NCI-H526 (cell line): ENCODE results near the gene HAO2.

Source experiments
- DNase-seq, 2 experiments: peaks; one replicate each; lab custom pipeline; 2025; lab: John Stamatoyannopoulos, UW

The HAO2 gene

GRCh38 chr1:119380304-119380703, 11.7 kb downstream of the HAO2 start:
- DNase-seq: no peak

GRCh38 chr1:119380983-119381662, 12.5 kb downstream of the HAO2 start:
- no peak for DNase-seq

GRCh38 chr1:119384591-119384990, 16.0 kb downstream of the HAO2 start:
- DNase-seq: no peak

- DNase-seq: no peak
Measured at GRCh38 chr1:119385650-119386049, 17.1 kb downstream of the HAO2 start.

- no peak for DNase-seq
Measured at GRCh38 chr1:119387858-119388257, 19.3 kb downstream of the HAO2 start.

GRCh38 chr1:119388450-119388849, 19.9 kb downstream of the HAO2 start:
- DNase-seq: no peak

- DNase-seq: no peak
Measured at GRCh38 chr1:119390526-119390925, 21.9 kb downstream of the HAO2 start.

- no peak for DNase-seq
Measured at GRCh38 chr1:119391749-119392148, 23.2 kb downstream of the HAO2 start.

GRCh38 chr1:119394085-119394484, 25.5 kb downstream of the HAO2 start:
- no peak for DNase-seq

GRCh38 chr1:119396982-119397381, 28.4 kb downstream of the HAO2 start:
- DNase-seq: no peak

GRCh38 chr1:119397986-119398385, 29.4 kb downstream of the HAO2 start:
- no peak for DNase-seq

GRCh38 chr1:119404736-119405135, 36.2 kb downstream of the HAO2 start:
- DNase-seq: no peak

GRCh38 chr1:119409731-119410130, 41.1 kb downstream of the HAO2 start:
- no peak for DNase-seq

- no peak for DNase-seq
Measured at GRCh38 chr1:119410961-119411360, 42.4 kb downstream of the HAO2 start.

- DNase-seq: no peak
Measured at GRCh38 chr1:119414950-119415349, 46.4 kb downstream of the HAO2 start, which contains the start of gene HSD3B2. HSD3B2 (plus strand) TSS chr1:119415150; CDS start chr1:119415420, 270 bp downstream.

- DNase-seq: no peak
Measured at GRCh38 chr1:119416006-119416640, 47.5 kb downstream of the HAO2 start.

GRCh38 chr1:119419109-119419508, 50.5 kb downstream of the HAO2 start:
- no peak for DNase-seq

- no peak for DNase-seq
Measured at GRCh38 chr1:119420638-119421037, 52.1 kb downstream of the HAO2 start.

- DNase-seq: no peak
Measured at GRCh38 chr1:119422631-119423030, 54.0 kb downstream of the HAO2 start.

GRCh38 chr1:119428991-119429390, 60.4 kb downstream of the HAO2 start:
- DNase-seq: no peak

GRCh38 chr1:119429687-119430086, 61.1 kb downstream of the HAO2 start:
- DNase-seq: no peak

- no peak for DNase-seq
Measured at GRCh38 chr1:119430486-119430885, 61.9 kb downstream of the HAO2 start.

- no peak for DNase-seq
Measured at GRCh38 chr1:119431836-119432235, 63.3 kb downstream of the HAO2 start.

GRCh38 chr1:119435052-119435451, 66.5 kb downstream of the HAO2 start:
- no peak for DNase-seq
